Measurements from ENCODE around the gene WWC1.

WWC1 gene

GRCh38 chr5:168360521-168361285 lies 69.3 kb downstream of the WWC1 start:
- FAIRE-seq (no peak), DNase-seq (ENCODE audit: low spot score) (no peak)

- DNase-seq (ENCODE audit: low spot score), result no peak
- no peak for FAIRE-seq
Observed at GRCh38 chr5:168362097-168362885, 70.8 kb downstream of the WWC1 start.

- FAIRE-seq (peak; percentile 93), DNase-seq (ENCODE audit: low spot score) (peak; percentile 97)
Observed at GRCh38 chr5:168364151-168364661, 72.8 kb downstream of the WWC1 start.

- no peak for FAIRE-seq
Observed at GRCh38 chr5:168364750-168365550, 73.5 kb downstream of the WWC1 start.

GRCh38 chr5:168365581-168366081 lies 74.2 kb downstream of the WWC1 start:
- DNase-seq (ENCODE audit: low spot score) (no peak), FAIRE-seq (no peak)

More at GRCh38 chr5:168364750-168365550, 73.5 kb downstream of the WWC1 start:
- DNase-seq (ENCODE audit: low spot score), result no peak

GRCh38 chr5:168366116-168366515 lies 74.7 kb downstream of the WWC1 start:
- FAIRE-seq (peak; percentile 86), DNase-seq (ENCODE audit: low spot score) (peak; percentile 87)

- FAIRE-seq (no peak), DNase-seq (ENCODE audit: low spot score) (no peak)
Observed at GRCh38 chr5:168368854-168369253, 77.4 kb downstream of the WWC1 start.

- DNase-seq (ENCODE audit: low spot score) (no peak), FAIRE-seq (no peak)
Observed at GRCh38 chr5:168370831-168371230, 79.4 kb downstream of the WWC1 start.

GRCh38 chr5:168372356-168372946 lies 81.0 kb downstream of the WWC1 start:
- DNase-seq (ENCODE audit: low spot score) (no peak), FAIRE-seq (no peak)

- FAIRE-seq (no peak), DNase-seq (ENCODE audit: low spot score) (no peak)
Observed at GRCh38 chr5:168374532-168374931, 83.1 kb downstream of the WWC1 start.

GRCh38 chr5:168375214-168375613 lies 83.8 kb downstream of the WWC1 start:
- DNase-seq (ENCODE audit: low spot score), result no peak
- FAIRE-seq, result no peak

GRCh38 chr5:168377525-168377924 lies 86.1 kb downstream of the WWC1 start:
- FAIRE-seq (no peak), DNase-seq (ENCODE audit: low spot score) (no peak)

- no peak for FAIRE-seq
- no peak for DNase-seq (ENCODE audit: low spot score)
Observed at GRCh38 chr5:168378741-168379140, 87.3 kb downstream of the WWC1 start.

GRCh38 chr5:168382421-168382820 lies 91.0 kb downstream of the WWC1 start:
- no peak for FAIRE-seq
- DNase-seq (ENCODE audit: low spot score), result no peak

- no peak for DNase-seq (ENCODE audit: low spot score)
- FAIRE-seq, result no peak
Observed at GRCh38 chr5:168390491-168390890, 99.0 kb downstream of the WWC1 start.

- FAIRE-seq (no peak), DNase-seq (ENCODE audit: low spot score) (no peak)
Observed at GRCh38 chr5:168393773-168394172, 102.3 kb downstream of the WWC1 start.

- FAIRE-seq, result no peak
- no peak for DNase-seq (ENCODE audit: low spot score)
Observed at GRCh38 chr5:168400429-168401220, 109.2 kb downstream of the WWC1 start.

- no peak for FAIRE-seq
- no peak for DNase-seq (ENCODE audit: low spot score)
Observed at GRCh38 chr5:168401226-168401625, 109.8 kb downstream of the WWC1 start.

GRCh38 chr5:168401880-168402279 lies 110.4 kb downstream of the WWC1 start:
- no peak for FAIRE-seq

GRCh38 chr5:168404365-168404764 lies 112.9 kb downstream of the WWC1 start:
- FAIRE-seq (peak; percentile 95), DNase-seq (ENCODE audit: low spot score) (peak; percentile 84)

More at GRCh38 chr5:168401880-168402279, 110.4 kb downstream of the WWC1 start:
- DNase-seq (ENCODE audit: low spot score), result no peak

Data from RCC 7860 (cell line).